KMS-11 (cell line): ENCODE data around the gene VKORC1L1.
"Not testable (repeated sequence)": the region's sequence is repeated elsewhere in the genome, so short reads cannot be mapped to it uniquely, and the experiment has no call there.

ENCODE experiments used
- H2AFZ ChIP-seq: fragments of 200-600 bp; sonication (generic); 2 replicates; pipeline ENCODE4 v1.6.1; 2016; ENCODE audit warnings: antibody characterized with exemption, mixed run types, low read depth
- H3K27ac ChIP-seq: fragments of 200-600 bp; sonication (generic); 2 replicates; pipeline ENCODE4 v1.6.1; 2016; ENCODE audit warnings: mild to moderate bottlenecking, mixed run types
- H3K27me3 ChIP-seq: fragments of 200-600 bp; sonication (generic); 2 replicates; pipeline ENCODE4 v1.6.1; 2017; ENCODE audit warnings: mild to moderate bottlenecking, low read depth, mixed run types, moderate library complexity; ENCODE audit not compliant: insufficient read depth
- H3K36me3 ChIP-seq: fragments of 200-600 bp; sonication (generic); 2 replicates; pipeline ENCODE4 v1.6.1; 2017; ENCODE audit warnings: mild to moderate bottlenecking, mixed run types; ENCODE audit not compliant: insufficient read depth
- H3K4me1 ChIP-seq: fragments of 200-600 bp; sonication (generic); 2 replicates; pipeline ENCODE4 v1.6.1; 2016; ENCODE audit warnings: mild to moderate bottlenecking, low read depth, mixed run types; ENCODE audit not compliant: poor library complexity, severe bottlenecking
- H3K4me2 ChIP-seq: fragments of 200-600 bp; sonication (generic); 2 replicates; pipeline ENCODE4 v1.7.0; 2016; ENCODE audit warnings: mild to moderate bottlenecking, mixed run types
- H3K4me3 ChIP-seq: fragments of 200-600 bp; sonication (generic); IDR thresholded peaks from 2 replicates; pipeline ENCODE4 v1.6.1; 2017; ENCODE audit warnings: low read depth, low read length, mixed read lengths; ENCODE audit not compliant: insufficient read depth
- H3K79me2 ChIP-seq: fragments of 200-600 bp; sonication (generic); 2 replicates; pipeline ENCODE4 v1.6.1; 2016; ENCODE audit warnings: low read depth, mixed run types; ENCODE audit not compliant: insufficient read depth
- H3K9ac ChIP-seq: fragments of 200-600 bp; sonication (generic); 2 replicates; pipeline ENCODE4 v1.6.1; 2016; ENCODE audit warnings: mild to moderate bottlenecking, mixed run types
- H4K20me1 ChIP-seq: fragments of 200-600 bp; sonication (generic); 2 replicates; pipeline ENCODE4 v1.6.1; 2016; ENCODE audit warnings: mild to moderate bottlenecking, mixed run types; ENCODE audit not compliant: insufficient read depth
- CTCF ChIP-seq: fragments of 200-600 bp; sonication (generic); conservative IDR thresholded peaks from 2 replicates; pipeline ENCODE4 v1.6.1; 2017; ENCODE audit warnings: low read depth, mild to moderate bottlenecking, antibody characterized with exemption, low read length, moderate library complexity, mixed read lengths

The VKORC1L1 gene

DNA sequence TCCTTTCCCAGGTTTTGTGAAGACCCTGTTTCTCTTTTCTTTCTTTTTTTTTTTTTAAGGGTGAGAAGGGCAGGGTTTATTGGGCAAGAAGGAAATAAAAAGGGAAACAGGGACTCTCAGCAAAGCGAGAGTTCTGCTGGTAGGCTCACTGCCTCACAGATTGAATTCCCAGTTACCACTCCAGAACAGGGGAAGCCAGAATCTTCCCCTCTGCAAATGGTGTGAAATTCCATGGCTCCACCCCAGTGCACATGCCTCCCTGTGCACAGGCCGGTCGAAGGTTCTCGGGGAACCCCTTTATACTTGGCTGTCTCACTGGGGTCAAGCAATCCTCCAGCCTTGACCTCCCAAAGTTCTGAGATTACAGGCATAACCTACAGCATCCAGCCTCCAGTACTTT, 119.7 kb downstream of the VKORC1L1 start:
- Histone ChIP-seq H3K36me3 (no peaks in the 10 kb centered on the region), H3K27ac (no peak overlapping the region), H3K4me2 (no peak overlapping the region), H3K4me3 (no peak overlapping the region), H4K20me1 (no peaks in the 10 kb centered on the region), H3K4me1 (no peaks in the 10 kb centered on the region), H2AFZ (no peak overlapping the region), H3K27me3 (no peaks in the 10 kb centered on the region), H3K9ac (no peak overlapping the region), H3K79me2 (no peaks in the 10 kb centered on the region)
- no peak for TF ChIP-seq CTCF

DNA sequence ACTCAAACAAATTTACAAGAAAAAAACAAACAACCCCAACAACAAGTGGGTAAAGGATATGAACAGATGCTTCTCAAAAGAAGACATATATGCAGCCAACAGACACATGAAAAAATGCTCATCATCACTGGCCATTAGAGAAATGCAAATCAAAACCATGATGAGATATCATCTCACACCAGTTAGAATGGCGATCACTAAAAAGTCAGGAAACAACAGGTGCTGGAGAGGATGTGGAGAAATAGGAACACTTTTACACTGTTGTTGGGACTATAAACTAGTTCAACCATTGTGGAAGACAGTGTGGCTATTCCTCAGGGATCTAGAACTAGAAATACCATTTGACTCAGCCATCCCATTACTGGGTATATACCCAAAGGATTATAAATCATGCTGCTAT, 122.1 kb downstream of the VKORC1L1 start:
- H2AFZ ChIP-seq, H3K27ac ChIP-seq, H4K20me1 ChIP-seq, H3K4me2 ChIP-seq, H3K79me2 ChIP-seq, H3K4me3 ChIP-seq, H3K27me3 ChIP-seq, H3K4me1 ChIP-seq, H3K36me3 ChIP-seq, H3K9ac ChIP-seq: not testable (repeated sequence)

GRCh38 chr7:66000823-66001417, 128.0 kb downstream of the VKORC1L1 start:
- H3K4me1 ChIP-seq, H3K36me3 ChIP-seq, H3K9ac ChIP-seq, H3K4me2 ChIP-seq, H3K27me3 ChIP-seq, H3K79me2 ChIP-seq, H2AFZ ChIP-seq, H3K4me3 ChIP-seq, H4K20me1 ChIP-seq, H3K27ac ChIP-seq: not testable (repeated sequence)

DNA sequence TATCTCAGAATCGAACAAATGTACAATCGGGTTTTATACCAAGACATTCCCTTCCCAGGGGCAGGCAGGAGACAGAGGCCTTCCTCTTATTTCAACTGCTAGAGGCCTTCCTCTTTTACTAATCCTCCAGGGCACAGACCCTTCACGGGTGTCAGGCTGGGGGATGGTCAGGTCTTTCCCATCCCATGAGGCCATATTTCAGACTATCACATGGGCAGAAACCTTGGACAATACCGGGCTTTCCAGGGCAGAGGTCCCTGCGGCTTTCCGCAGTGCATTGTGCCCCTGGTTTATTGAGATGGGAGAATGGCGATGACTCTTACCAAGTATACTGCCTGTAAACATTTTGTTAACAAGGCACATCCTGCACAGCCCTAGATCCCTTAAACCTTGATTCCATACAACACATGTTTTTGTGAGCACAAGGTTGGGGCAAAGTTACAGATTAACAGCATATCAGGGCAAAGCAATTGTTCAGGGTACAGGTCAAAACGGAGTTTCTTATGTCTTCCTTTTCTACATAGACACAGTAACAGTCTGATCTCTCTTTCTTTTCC, 132.3 kb downstream of the VKORC1L1 start:
- not testable (repeated sequence) for H3K27ac ChIP-seq, H3K4me3 ChIP-seq, H3K36me3 ChIP-seq, H3K79me2 ChIP-seq, H2AFZ ChIP-seq, H3K4me2 ChIP-seq, H3K9ac ChIP-seq, H4K20me1 ChIP-seq, H3K27me3 ChIP-seq, H3K4me1 ChIP-seq

DNA sequence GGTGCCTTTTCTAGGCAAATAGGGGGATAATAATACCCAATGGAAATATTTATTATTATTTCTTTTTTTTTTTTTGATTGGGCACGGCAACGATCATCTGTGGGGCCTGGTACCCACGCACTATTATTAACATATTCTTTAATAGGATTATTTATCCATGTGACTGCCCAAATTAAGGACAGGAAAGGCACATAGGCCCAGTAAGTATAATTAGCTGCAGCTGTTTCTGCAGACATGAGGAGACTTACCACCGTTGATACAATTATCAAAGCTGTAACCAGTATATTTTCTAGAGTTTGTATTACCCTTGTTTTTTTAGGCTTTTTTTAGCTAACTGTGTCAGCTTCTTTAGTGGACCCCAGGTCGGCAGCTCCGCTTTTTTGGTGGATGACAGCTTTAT, 134.4 kb downstream of the VKORC1L1 start:
- Histone ChIP-seq H2AFZ (no peak overlapping the region), H4K20me1 (no peaks in the 10 kb centered on the region), H3K4me2 (no peak overlapping the region), H3K79me2 (no peaks in the 10 kb centered on the region), H3K27ac (no peak overlapping the region), H3K4me1 (no peaks in the 10 kb centered on the region), H3K36me3 (no peaks in the 10 kb centered on the region), H3K9ac (no peak overlapping the region), H3K27me3 (no peaks in the 10 kb centered on the region), H3K4me3 (no peak overlapping the region)
- TF ChIP-seq CTCF, result no peak
